HCT116 (cell line): Measurements from ENCODE around the gene GSKIP. TPM values are rescaled to one million over a fixed set of nuclear protein-coding genes. Genes with fewer than 3 reads are reported as not detected.

ENCODE experiments used
- ATAC-seq: fragments of 200-7000 bp; cut with Tn5 transposase; 2 replicates; pipeline ENCODE4 v1.9.1; 2020; ENCODE audit warnings: mild to moderate bottlenecking, moderate library complexity
- BruUV-seq: library from RNA; stranded (reverse); fragments of 400-500 nt; replicated peaks from 2 replicates; lab custom pipeline; 2021; lab: Mats Ljungman, UMichigan
- CTCF ChIA-PET: fragments of 300-600 bp; sonication (Branson Sonifier 250); formaldehyde crosslinking; loops from one replicate; lab custom pipeline; 2021; ENCODE audit warnings: antibody characterized with exemption; lab: Charles Lee
- POLR2A ChIA-PET: fragments of 300-600, 350-600 bp; sonication (Branson Sonifier 250); formaldehyde crosslinking; loops from one replicate; lab custom pipeline; 2021; ENCODE audit warnings: antibody characterized with exemption; lab: Charles Lee
- RAD21 ChIA-PET, 2 experiments: fragments of 300-600 bp; sonication (Branson Sonifier 250); formaldehyde crosslinking; loops; one replicate each; lab custom pipeline; 2023; ENCODE audit warnings: low total read pairs in 2 of 2; ENCODE audit not compliant: uncharacterized antibody in 2 of 2, unreplicated experiment in 2 of 2, low non-redundant PET in 1 of 2; lab: Charles Lee
- DNase-seq: peaks from one replicate; pipeline ENCODE4 v3.0.0-alpha.2; 2010; ENCODE audit warnings: low read depth, low spot score
- H2AFZ ChIP-seq: fragments of 200-600 bp; shearing (Covaris generic), sonication (generic); 2 replicates; pipeline ENCODE4 v1.6.1; 2017; ENCODE audit warnings: low read depth, mixed run types, mixed read lengths, antibody characterized with exemption, low read length; ENCODE audit not compliant: poor library complexity, severe bottlenecking
- H3K27ac ChIP-seq: 2 replicates; pipeline ENCODE4 v1.5.1; 2012; ENCODE audit warnings: low read depth, low read length
- H3K27me3 ChIP-seq: fragments of 200-600 bp; sonication (generic); 2 replicates; pipeline ENCODE4 v1.6.1; 2016; ENCODE audit warnings: mixed run types, low read length, mixed read lengths; ENCODE audit not compliant: insufficient read depth
- H3K36me3 ChIP-seq, 2 experiments: fragments of 200-500 bp in 1 of 2; fragments of 200-600 bp in 1 of 2; sonication (Bioruptor generic) in 1 of 2; sonication (generic) in 1 of 2; 2 replicates each; pipeline versions ENCODE4 v1.5.1 to v1.6.1; 2014 to 2016; ENCODE audit warnings: low read length in 2 of 2, inconsistent platforms in 1 of 2, mixed read lengths in 1 of 2, mixed run types in 1 of 2; ENCODE audit not compliant: insufficient read depth in 2 of 2, control insufficient read depth in 1 of 2
- H3K4me1 ChIP-seq, 2 experiments: fragments of 200-600 bp in 1 of 2; sonication (generic) in 1 of 2; 2 replicates each; pipeline versions ENCODE4 v1.5.1 to v1.6.1; 2012 to 2017; ENCODE audit warnings: low read length in 2 of 2, inconsistent platforms in 1 of 2, mild to moderate bottlenecking in 1 of 2, mixed read lengths in 1 of 2, mixed run types in 1 of 2, moderate library complexity in 1 of 2; ENCODE audit not compliant: insufficient read depth in 2 of 2, control insufficient read depth in 1 of 2
- H3K4me2 ChIP-seq: fragments of 200-600 bp; sonication (generic); 2 replicates; pipeline ENCODE4 v1.6.1; 2017; ENCODE audit warnings: mixed run types, low read length, mixed read lengths
- H3K4me3 ChIP-seq, 2 experiments: fragments of 200-600 bp in 1 of 2; sonication (generic) in 1 of 2; replicated peaks in 1 of 2; 2 replicates each; pipeline ENCODE4 v1.5.1; 2011 to 2016; ENCODE audit warnings: low read length in 2 of 2, control low read depth in 1 of 2, low read depth in 1 of 2, mild to moderate bottlenecking in 1 of 2, mixed read lengths in 1 of 2, mixed run types in 1 of 2
- H3K79me2 ChIP-seq: fragments of 200-600 bp; sonication (generic); 2 replicates; pipeline ENCODE4 v1.6.1; 2017; ENCODE audit warnings: mild to moderate bottlenecking, mixed run types, low read length, moderate library complexity, mixed read lengths; ENCODE audit not compliant: insufficient read depth
- H3K9ac ChIP-seq: fragments of 200-600 bp; sonication (generic); 2 replicates; pipeline ENCODE4 v1.6.1; 2016; ENCODE audit warnings: low read length, mixed read lengths
- H3K9me2 ChIP-seq: fragments of 200-600 bp; sonication (generic), shearing (Covaris generic); 2 replicates; pipeline ENCODE4 v1.6.1; 2017; ENCODE audit warnings: mixed run types, mild to moderate bottlenecking, moderate library complexity; ENCODE audit not compliant: insufficient read depth
- H3K9me3 ChIP-seq, 2 experiments: fragments of 200-500 bp in 1 of 2; fragments of 200-600 bp in 1 of 2; sonication (Bioruptor generic) in 1 of 2; sonication (generic) in 1 of 2; 2 replicates each; pipeline ENCODE4 v1.6.1; 2014 to 2017; ENCODE audit warnings: low read length in 2 of 2, mixed read lengths in 2 of 2, inconsistent platforms in 1 of 2, low read depth in 1 of 2, mild to moderate bottlenecking in 1 of 2, mixed run types in 1 of 2, moderate library complexity in 1 of 2; ENCODE audit not compliant: control insufficient read depth in 1 of 2, insufficient read depth in 1 of 2
- H4K20me1 ChIP-seq: fragments of 200-600 bp; sonication (generic), shearing (Covaris generic); 2 replicates; pipeline ENCODE4 v1.6.1; 2017; ENCODE audit warnings: mixed run types, mild to moderate bottlenecking, moderate library complexity; ENCODE audit not compliant: insufficient read depth
- CBX3 ChIP-seq: IDR thresholded peaks from 2 replicates; pipeline ENCODE4 v1.6.1; 2012; ENCODE audit warnings: low read depth
- CTCF ChIP-seq, 3 experiments: fragments of 200-600 bp in 1 of 3; sonication (generic) in 1 of 3; IDR thresholded peaks in 2 of 3; conservative IDR thresholded peaks in 1 of 3; 2 replicates each; pipeline ENCODE4 v1.5.1; 2012 to 2017; ENCODE audit warnings: low read depth in 2 of 3, low read length in 2 of 3, antibody characterized with exemption in 1 of 3, borderline replicate concordance in 1 of 3, control low read depth in 1 of 3, mild to moderate bottlenecking in 1 of 3, mixed read lengths in 1 of 3, mixed run types in 1 of 3, moderate library complexity in 1 of 3; ENCODE audit not compliant: insufficient read depth in 1 of 3
- ELF1 ChIP-seq: IDR thresholded peaks from 2 replicates; pipeline ENCODE4 v1.6.1; 2012; ENCODE audit warnings: low read depth, borderline replicate concordance
- EZH2 ChIP-seq: fragments of 200-600 bp; sonication (generic); IDR thresholded peaks from 2 replicates; pipeline ENCODE4 v1.6.1; 2017; ENCODE audit warnings: antibody characterized with exemption, mixed run types
- FOSL1 ChIP-seq: IDR thresholded peaks from 2 replicates; pipeline ENCODE4 v1.6.1; 2012; ENCODE audit warnings: low read depth
- MAX ChIP-seq: IDR thresholded peaks from 2 replicates; pipeline ENCODE4 v1.6.1; 2012
- POLR2A ChIP-seq: IDR thresholded peaks from 2 replicates; pipeline ENCODE4 v1.7.0; 2011; ENCODE audit warnings: borderline replicate concordance; ENCODE audit not compliant: insufficient read depth, insufficient read length; ENCODE audit errors: extremely low read depth
- POLR2AphosphoS5 ChIP-seq: IDR thresholded peaks from 2 replicates; pipeline ENCODE4 v1.6.1; 2011; ENCODE audit warnings: mild to moderate bottlenecking, low read depth, low read length, moderate library complexity
- RAD21 ChIP-seq: IDR thresholded peaks from 2 replicates; pipeline ENCODE4 v1.6.1; 2012; ENCODE audit warnings: low read depth, mild to moderate bottlenecking
- SIN3A ChIP-seq: IDR thresholded peaks from 2 replicates; pipeline ENCODE4 v1.6.1; 2012; ENCODE audit warnings: low read depth
- SP1 ChIP-seq: IDR thresholded peaks from 2 replicates; pipeline ENCODE4 v1.6.1; 2012; ENCODE audit warnings: low read depth
- SRF ChIP-seq: IDR thresholded peaks from 2 replicates; pipeline ENCODE4 v1.6.1; 2012; ENCODE audit warnings: low read depth
- TCF7L2 ChIP-seq: IDR thresholded peaks from 2 replicates; pipeline ENCODE4 v1.7.0; 2011; ENCODE audit warnings: borderline replicate concordance, inconsistent platforms; ENCODE audit not compliant: insufficient read depth, insufficient read length; ENCODE audit errors: extremely low read depth
- YY1 ChIP-seq: IDR thresholded peaks from 2 replicates; pipeline ENCODE4 v1.6.1; 2011; ENCODE audit warnings: low read length, low read depth, moderate library complexity, mild to moderate bottlenecking; ENCODE audit not compliant: insufficient replicate concordance; ENCODE audit errors: extremely low read depth
- ZBTB33 ChIP-seq: IDR thresholded peaks from 2 replicates; pipeline ENCODE4 v1.6.1; 2011; ENCODE audit warnings: mild to moderate bottlenecking, low read length, moderate library complexity; ENCODE audit not compliant: insufficient replicate concordance; ENCODE audit errors: extremely low read depth
- ZNF274 ChIP-seq: fragments of 200-500 bp; sonication (Bioruptor generic); IDR thresholded peaks from 2 replicates; pipeline ENCODE4 v1.6.1; 2014; ENCODE audit warnings: mild to moderate bottlenecking, low read depth, low read length, inconsistent platforms
- intact Hi-C: fragments of 100-400 bp; cut with micrococcal nuclease; formaldehyde crosslinking; loops from 2 replicates; pipeline ENCODE4 v1.10.0; 2022
- total RNA-seq: library from RNA; stranded (reverse); gene quantifications from one replicate; pipeline ENCODE4 v1.2.1, GENCODE V29; 2021; ENCODE audit not compliant: unreplicated experiment
- TF ChIP-seq, protein P1 (sequence below): IDR thresholded peaks from 2 replicates; pipeline ENCODE4 v1.6.1; 2012; ENCODE audit warnings: low read depth

The GSKIP gene
- total RNA-seq, 1 experiment from 2014 or later, result 21.7 TPM

DNA sequence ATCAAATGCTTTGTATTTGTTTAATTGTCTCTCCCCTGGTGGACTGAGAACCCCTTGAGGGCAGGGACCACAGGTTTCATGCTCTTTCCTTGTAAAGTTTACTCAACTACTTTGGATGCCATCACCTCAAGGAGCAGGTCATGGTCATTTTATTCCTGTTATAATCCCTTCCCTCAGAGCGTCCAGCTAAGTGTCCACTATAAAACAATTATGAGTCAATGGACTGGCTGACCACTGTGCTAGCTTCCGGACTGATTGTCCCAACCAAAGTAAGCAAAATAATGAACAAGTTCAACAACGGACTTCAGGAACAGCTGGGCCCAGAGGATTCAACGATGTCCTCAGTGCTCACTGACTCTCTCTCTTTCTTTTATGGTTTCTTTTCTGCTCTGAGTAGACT, 46.8 kb downstream of the GSKIP start:
- TF ChIP-seq SRF (no peak), MAX (no peak), SP1 (no peak; the same call in 1 of the 2 replicates), FOSL1 (no peak), POLR2A (no peak), POLR2AphosphoS5 (no peak), EZH2 (no peak), SIN3A (no peak; the same call in 1 of the 2 replicates), ZBTB33 (no peak), YY1 (no peak), CTCF (IDR thresholded peaks at IDR 0.05 in 2 of 3, conservative IDR thresholded peaks at IDR 0.05 in 1 of 3; ENCODE audit: borderline replicate concordance in 1 of 3, insufficient read depth in 1 of 3, low read depth in 2 of 3, low read length in 2 of 3) (no peak), RAD21 (no peak), TCF7L2 (no peak), CBX3 (no peak), ZNF274 (no peak), ELF1 (no peak)
- TF ChIP-seq, protein P1, sequence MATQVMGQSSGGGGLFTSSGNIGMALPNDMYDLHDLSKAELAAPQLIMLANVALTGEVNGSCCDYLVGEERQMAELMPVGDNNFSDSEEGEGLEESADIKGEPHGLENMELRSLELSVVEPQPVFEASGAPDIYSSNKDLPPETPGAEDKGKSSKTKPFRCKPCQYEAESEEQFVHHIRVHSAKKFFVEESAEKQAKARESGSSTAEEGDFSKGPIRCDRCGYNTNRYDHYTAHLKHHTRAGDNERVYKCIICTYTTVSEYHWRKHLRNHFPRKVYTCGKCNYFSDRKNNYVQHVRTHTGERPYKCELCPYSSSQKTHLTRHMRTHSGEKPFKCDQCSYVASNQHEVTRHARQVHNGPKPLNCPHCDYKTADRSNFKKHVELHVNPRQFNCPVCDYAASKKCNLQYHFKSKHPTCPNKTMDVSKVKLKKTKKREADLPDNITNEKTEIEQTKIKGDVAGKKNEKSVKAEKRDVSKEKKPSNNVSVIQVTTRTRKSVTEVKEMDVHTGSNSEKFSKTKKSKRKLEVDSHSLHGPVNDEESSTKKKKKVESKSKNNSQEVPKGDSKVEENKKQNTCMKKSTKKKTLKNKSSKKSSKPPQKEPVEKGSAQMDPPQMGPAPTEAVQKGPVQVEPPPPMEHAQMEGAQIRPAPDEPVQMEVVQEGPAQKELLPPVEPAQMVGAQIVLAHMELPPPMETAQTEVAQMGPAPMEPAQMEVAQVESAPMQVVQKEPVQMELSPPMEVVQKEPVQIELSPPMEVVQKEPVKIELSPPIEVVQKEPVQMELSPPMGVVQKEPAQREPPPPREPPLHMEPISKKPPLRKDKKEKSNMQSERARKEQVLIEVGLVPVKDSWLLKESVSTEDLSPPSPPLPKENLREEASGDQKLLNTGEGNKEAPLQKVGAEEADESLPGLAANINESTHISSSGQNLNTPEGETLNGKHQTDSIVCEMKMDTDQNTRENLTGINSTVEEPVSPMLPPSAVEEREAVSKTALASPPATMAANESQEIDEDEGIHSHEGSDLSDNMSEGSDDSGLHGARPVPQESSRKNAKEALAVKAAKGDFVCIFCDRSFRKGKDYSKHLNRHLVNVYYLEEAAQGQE, result no peak
- no peak overlapping the region for H3K27ac ChIP-seq
- H3K9ac ChIP-seq, result no peak overlapping the region
- no peaks in the 10 kb centered on the region for H3K9me3 ChIP-seq
- POLR2A ChIA-PET, result no interaction called here
- no peak for DNase-seq
- no peaks in the 10 kb centered on the region for H3K27me3 ChIP-seq
- H3K79me2 ChIP-seq, result no peaks in the 10 kb centered on the region
- H2AFZ ChIP-seq, result peak overlapping the region; percentile 6
- no peaks in the 10 kb centered on the region for H3K36me3 ChIP-seq
- CTCF ChIA-PET, result no interaction called here
- H3K4me2 ChIP-seq, result peak overlapping the region; percentile 62
- no peaks in the 10 kb centered on the region for H3K9me2 ChIP-seq
- H4K20me1 ChIP-seq, result no peaks in the 10 kb centered on the region
- no peak overlapping the region for H3K4me3 ChIP-seq
- BruUV-seq, result no TSS peak
- intact Hi-C loops, result no loop called here
- ATAC-seq, result peak; percentile 49
- peaks cover 0 to 19% of the 10 kb centered on the region in 2 experiments; a peak in 2 of 4 replicates for H3K4me1 ChIP-seq
- RAD21 ChIA-PET, result no interaction called here
